ENCODE data around the gene PLD5.
"Not testable (repeated sequence)": the region's sequence is repeated elsewhere in the genome, so short reads cannot be mapped to it uniquely, and the experiment has no call there.

The PLD5 gene

DNA sequence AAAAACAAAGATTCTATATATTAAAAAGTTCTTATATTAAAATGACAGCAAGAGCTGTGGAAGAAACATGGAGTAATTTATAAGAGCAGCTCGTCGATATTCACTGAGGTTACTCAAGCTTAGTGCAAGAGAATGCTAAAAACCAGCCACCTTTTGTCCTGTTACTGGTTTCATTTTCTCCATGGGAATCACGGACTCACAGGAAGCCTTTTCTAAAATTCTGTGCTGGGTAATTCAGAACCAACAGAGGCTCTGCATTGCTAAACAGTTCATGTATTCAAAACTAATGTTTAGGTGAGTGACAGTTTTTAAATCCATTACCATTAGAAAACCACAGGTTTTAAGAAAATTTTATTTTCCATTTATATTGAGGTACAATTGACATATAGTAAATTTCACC, 377.8 kb downstream of the PLD5 start:
- DNase-seq (ENCODE audit: low read depth) = no peak

DNA sequence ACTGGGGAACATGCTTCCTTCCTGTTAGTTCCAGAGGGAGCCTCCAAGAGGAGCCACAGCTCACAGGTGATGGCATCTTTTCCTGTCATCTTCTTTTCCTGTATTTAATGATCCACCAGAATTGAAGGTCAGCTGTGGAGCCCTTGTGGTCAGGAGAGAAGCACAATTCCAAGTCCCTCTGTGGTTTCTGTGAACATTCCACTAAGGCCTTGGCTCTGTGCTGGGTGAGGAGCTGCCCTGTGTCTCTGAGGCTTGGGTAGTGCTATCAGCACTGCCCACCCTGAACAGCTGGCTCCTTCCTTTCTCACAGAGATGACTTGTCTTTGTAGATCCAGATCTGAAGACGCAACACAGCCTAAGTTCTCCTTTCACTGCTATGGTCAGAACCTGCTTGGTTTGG, 383.7 kb downstream of the PLD5 start:
- DNase-seq (ENCODE audit: low read depth) = no peak

DNA sequence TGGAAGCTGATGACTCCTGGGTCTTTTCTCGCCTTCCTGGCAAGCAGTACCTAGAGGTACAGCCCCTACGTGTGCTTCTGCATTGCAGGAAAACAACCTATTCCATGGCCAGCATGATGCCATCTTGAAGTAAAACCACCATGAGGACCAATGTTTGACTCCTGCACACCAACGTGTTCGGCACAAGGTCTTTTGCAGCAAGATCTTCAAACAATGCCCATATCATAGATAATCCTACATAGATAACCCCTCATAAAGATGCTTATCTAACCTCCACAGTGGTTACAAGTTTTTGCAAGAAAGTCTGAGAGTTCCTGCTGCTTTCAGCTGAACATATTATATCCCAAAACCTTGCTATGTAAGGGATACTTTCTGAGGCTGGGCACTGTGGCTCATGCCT, 384.5 kb downstream of the PLD5 start:
- no peak for DNase-seq (ENCODE audit: low read depth)

DNA sequence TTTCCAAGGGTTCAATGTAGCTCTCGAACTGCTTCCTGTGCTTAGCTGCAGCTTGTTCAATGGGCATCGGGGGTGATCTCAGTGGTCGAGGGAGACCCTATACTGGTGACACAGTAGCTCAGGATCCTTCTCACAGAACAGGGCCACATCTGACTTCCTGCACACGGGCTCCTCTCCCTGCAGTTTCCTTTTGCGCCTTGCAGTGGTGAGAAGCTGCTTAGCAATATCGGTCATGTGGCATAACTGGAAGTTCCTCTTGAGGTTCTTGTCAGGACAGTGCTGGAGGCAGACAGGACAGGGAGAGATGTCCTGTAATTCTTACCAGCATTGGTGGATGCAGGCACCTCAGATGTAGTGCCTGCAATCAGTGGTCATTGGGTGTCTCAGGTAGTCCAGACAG, 385.1 kb downstream of the PLD5 start:
- no peak for DNase-seq (ENCODE audit: low read depth)

DNA sequence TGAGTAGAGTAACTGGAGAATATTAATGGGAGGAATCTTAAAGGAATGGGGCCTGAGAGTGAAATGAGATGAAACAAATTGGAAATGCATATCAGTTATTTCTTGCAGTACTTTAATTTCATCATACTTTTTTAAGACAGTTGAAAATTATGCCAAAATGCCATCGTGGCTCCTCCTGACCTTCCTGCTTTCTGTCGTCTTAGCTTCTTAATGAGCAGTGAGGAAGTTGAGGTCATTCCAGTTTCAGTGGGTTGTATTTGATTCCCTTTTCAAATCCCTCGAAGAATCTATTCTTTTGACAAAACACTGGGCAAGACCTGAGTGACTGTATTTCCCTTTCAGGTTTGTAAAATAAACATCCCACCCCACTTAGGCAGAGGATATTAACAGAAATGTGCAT, 390.7 kb downstream of the PLD5 start:
- no peak for DNase-seq (ENCODE audit: low read depth)

DNA sequence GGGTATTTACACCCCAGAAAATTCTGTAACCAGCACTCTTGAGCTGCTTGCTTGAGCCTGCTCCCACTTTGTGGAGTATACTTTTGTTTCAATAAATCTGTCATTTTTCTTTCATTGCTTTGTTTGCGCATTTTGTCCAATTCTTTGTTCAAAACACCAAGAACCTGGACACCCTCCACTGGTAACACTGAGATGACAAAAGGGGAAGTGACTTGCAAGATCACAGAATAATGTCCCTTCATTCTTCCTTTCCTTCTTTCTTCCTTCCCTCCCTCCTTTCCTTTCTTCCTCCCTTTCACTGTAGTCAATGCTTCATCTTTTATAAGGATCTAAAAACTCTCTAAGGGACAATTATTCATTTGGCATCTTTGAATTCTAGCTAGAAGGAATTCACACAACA, 391.1 kb downstream of the PLD5 start:
- DNase-seq (ENCODE audit: low read depth) = no peak

DNA sequence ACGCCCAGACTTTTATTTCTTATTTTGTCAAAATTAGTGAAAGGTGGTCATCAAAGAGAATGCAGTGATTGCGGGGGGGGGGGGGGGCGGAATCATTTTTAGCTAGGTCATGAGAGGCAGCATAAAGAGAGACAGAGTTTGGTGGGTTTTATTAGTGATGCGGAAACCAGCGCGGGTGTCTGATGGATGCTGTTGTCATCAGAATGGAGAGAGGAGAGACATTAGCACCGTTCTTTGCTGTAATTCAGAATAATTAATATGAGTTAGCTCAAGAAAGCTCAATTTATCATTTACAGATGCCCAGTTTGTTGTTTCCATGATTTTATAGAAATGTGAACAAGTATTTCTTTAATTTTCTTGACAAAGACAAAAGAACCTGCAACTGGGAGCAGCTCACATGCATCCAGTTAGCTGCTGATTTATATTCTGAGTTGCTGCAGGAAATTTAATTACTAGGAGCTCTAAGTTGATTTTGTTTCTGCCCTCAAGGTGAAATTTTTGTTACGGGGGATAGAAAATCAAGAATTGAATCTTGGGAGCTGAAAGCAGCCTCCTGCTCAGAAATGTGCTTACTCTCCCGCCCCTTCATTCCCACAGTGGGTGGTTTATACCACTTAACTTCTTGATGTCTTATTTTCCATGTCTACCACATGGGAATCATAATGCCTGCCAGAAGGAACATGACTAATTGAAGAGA, 392.2 kb downstream of the PLD5 start:
- DNase-seq (ENCODE audit: low read depth) = no peak

DNA sequence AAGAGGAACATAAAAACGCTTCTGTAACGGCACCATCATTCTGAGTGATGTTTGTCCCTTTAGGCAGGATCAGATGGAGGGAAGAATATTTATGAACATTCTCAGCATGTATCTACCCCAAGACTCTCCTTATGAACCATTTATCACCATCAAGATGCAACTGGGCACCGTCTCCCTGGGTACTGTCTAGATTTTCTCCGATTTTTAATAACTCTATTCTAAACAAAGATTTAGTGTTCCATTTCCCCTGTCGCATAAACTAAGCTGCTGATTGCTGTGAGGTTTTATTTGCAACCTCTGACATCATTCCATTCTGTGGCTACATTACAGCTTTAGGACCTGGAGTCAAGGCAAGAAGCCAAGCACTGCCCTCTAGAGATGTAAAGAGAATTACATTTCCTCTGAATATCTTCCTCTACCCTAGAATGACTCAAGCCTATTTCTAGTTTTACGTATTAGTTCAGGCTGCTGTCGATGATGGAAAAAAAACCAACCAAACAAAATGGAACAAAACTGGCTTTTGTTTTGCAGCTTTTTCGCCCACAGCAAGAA, 395.5 kb downstream of the PLD5 start:
- no peak for DNase-seq (ENCODE audit: low read depth)

DNA sequence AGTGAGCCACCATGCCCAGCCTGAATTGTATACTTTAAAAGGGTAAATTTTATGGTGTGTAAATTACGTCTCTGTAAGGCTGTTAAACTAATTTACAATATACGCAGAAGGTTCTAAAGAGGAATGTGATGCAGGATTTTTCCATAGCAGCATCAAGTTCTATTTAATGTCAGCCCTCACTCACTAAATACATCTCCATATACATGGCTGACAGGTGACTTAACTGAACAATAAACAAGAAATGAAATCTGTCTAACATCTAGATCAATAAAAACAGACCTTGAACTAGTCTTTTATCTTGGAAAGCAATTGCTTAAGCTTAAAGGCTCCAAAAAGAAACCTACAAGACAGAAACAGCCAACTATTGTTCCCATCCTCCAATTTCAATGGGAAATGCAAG, 404.1 kb downstream of the PLD5 start:
- DNase-seq (ENCODE audit: low read depth) = no peak

DNA sequence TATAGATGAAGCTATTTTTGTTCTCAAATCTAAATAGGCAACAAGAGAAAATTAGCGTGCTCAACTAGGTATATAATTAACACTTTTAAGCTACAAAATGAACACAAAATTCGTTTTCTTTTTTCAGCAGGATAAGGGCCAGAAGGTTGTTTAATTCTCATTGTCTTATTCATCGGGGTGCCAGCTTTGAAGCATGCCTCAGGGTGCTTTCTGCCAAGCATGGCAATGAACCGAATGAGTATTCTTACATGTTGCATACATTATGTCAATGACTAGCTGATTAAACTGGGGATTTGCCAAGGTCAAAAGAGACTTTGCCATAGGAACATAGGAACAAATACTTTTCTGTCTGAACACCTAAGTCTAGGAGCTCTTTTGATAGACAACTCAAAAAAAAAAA, 423.6 kb downstream of the PLD5 start:
- no peak for DNase-seq (ENCODE audit: low read depth)

DNA sequence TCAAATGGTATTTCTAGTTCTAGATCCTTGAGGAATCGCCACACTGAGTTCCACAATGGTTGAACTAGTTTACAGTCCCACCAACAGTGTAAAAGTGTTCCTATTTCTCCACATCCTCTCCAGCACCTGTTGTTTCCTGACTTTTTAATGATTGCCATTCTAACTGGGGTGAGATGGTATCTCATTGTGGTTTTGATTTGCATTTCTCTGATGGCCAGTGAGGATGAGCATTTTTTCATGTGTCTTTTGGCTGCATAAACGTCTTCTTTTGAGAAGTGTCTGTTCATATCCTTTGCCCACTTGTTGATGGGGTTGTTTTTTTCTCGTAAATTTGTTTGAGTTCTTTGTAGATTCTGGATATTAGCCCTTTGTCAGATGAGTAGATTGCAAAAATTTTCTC, 427.2 kb downstream of the PLD5 start:
- not testable (repeated sequence) for DNase-seq (ENCODE audit: low read depth)

DNA sequence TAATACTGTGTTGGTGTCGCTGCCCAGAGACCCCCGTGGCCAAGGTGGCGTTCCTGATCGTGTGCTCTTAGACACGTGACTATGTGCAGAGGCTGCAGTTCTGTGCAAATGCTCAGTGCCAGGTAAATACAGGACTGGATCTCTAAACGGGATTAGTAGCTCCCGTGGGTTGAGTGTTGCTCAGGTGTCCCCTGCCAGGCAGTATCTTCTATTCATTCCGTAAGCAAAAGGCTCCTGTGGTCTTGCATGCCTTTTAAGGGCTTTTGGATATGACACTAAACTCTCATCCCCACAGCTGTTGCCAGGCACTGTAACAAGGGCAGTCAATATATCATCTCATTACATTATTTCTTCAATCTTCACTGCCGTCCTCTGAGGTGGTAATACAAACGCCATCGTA, 431.4 kb downstream of the PLD5 start:
- DNase-seq (ENCODE audit: low read depth) = no peak

DNA sequence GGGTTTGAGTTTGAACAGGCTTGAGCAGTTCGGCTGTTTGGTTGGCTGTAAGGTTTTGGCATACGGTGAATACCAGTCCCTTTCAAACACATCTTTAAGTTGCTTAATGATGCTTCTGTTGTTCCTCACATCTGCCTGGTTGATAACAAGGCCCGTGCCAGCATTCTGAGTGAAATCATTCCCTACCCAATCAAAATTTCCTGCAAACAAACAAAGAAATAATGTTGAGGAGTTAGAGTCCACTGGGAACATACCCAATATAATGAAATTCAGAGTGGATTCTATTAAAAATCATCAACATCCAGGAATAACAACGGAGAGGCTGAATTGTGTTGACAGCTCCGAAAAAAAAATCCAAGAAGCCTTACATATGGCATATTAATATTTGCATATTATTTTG, 434.6 kb downstream of the PLD5 start:
- no peak for DNase-seq (ENCODE audit: low read depth)

DNA sequence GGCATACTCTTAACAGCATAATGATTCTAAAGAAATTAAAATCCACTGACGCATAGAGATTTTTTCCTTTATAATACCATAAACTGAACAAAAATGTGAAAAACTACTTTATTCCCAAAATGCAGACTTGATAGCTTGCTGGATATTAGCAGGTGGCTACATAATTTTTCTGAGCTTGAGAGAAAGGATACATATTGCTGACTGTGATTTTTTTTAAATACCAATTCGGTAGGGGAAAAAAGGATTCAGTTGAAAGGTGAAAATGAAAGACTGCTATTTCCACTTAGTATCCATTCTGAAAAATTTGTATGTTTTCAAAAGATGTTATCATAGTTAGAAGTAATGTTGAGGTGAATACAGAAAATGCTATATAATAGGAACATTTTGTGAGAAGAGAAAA, 435.6 kb downstream of the PLD5 start:
- no peak for DNase-seq (ENCODE audit: low read depth)

DNA sequence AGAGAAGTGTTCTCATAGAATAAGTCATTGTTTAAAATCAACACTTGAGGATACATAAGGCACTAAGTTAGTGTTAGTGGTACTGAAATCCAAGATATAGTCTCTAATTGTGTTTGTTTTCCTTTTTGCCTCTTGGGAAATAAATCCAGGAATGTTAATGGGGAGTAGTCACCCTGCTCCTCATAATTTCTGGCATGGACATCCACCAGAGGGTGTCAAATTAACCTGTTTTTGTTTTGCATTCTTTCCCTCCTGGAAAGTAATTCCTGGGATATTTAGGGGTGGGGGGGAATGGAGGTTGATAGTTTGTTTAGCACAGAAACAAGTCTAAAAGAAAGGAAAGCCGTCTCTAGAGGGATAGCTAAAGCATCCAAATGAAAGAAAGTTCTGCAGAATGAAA, 437.8 kb downstream of the PLD5 start:
- no peak for DNase-seq (ENCODE audit: low read depth)

DNA sequence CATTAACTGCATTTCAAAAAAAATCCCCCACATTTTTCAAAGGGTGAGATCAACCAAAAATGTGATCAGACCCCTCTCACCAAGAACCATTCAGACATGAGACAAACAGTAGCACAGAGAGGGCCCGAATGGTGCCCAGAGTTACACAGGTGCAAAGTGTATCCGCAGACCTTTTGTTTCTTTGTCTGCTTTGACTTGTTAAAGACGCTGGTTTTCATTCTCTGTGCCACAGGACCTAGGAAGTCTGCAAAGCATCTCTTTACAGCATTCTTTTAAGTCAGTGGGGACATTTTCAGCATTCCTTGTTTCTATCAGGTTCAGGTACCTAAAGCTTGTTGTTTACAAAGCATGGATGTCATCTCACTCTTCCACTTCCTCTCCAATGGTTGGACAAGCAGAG, 438.4 kb downstream of the PLD5 start:
- no peak for DNase-seq (ENCODE audit: low read depth)

DNA sequence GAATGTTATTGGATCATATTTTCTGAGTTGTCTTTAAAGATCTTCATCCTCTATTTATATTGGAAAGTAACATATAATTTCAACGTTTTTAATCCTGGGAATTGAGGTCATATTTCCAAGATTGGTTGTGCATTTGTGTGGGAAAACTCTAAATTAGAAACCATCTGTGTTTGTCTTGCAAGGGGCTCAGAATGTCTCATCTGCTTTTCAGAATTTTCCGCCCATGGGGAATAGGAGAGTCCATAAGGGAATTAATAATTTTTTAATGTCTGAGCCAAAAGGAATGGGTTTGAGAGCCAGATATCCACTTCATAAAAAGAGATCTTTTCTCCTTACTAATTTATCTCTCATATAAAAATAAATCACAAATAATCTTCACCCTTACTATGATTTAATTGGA, 440.8 kb downstream of the PLD5 start:
- DNase-seq (ENCODE audit: low read depth) = no peak

DNA sequence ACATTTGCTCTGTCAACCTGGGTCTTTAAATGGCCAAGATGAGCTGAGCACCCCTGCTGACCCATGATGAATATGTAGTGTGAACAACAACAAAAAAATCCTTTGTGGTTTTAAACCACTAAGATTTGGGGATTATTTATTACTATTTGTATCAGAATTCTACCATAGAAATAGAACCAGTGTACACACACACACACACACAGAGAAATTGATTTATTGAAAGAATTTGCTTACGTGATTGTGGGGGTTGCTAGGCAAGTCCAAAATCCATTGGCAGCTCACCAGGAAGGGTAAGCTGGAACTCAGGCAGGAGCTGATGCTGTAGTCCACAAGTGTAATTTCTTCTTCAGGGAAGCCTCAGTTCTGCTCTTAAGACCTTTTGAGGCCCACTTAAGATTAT, 443.1 kb downstream of the PLD5 start:
- no peak for DNase-seq (ENCODE audit: low read depth)

DNA sequence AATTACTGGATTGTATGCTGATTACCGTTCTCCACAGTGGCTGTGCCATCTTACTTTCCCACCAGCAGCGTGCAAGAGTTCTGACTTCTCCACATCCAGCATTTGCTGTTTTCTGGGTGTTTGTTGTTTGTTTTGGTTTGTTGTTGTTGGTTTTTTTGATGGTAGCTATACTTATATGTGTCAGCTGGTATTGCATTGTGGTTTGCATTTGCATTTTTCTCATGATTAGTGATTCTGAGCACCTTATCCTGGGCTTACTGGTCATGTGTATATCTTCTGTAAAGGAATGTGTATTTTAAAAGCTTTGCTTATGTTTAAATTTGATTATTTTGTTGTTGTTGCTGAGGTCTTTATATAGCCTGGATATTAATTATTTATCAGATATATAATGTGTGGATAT, 458.7 kb downstream of the PLD5 start:
- no peak for DNase-seq (ENCODE audit: low read depth)

DNA sequence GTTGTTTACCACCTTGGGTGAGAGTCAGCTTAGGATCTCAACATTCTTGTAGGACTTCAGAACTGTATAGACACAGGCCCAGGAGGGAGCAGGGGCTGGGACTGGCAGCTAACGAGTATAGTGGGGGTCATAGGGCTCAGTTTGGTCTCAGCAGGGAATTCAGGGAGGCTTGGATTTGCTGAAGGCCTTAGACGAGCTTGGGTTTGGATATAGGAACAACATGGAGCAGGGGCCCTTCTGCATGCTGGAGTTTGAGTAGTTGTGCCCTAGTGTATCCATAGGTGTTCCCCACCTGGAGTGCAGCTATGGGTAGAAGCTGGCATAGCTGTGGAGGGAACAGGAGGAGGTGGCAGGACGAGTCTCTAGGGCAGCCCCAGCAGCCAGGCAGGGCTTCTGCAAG, 462.2 kb downstream of the PLD5 start:
- no peak for DNase-seq (ENCODE audit: low read depth)

DNA sequence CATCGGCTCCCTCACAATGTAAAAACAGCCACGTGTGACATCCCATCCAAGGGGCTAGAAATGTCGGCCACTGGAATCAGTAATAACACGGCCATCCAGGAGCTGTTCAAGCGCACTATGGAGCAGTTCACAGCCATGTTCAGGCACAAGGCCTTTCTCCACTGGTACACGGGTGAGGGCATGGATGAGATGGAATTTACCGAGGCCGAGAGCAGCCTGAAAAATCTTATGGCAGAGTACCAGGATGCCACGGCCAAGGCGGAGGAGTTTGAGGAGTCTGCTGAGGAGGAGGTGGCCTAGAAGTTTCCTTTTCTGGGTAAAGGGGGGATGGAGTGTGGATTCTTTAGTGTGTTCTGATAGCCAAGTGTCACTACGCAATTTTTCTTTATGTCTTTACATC, 464.5 kb downstream of the PLD5 start:
- no peak for DNase-seq (ENCODE audit: low read depth)

DNA sequence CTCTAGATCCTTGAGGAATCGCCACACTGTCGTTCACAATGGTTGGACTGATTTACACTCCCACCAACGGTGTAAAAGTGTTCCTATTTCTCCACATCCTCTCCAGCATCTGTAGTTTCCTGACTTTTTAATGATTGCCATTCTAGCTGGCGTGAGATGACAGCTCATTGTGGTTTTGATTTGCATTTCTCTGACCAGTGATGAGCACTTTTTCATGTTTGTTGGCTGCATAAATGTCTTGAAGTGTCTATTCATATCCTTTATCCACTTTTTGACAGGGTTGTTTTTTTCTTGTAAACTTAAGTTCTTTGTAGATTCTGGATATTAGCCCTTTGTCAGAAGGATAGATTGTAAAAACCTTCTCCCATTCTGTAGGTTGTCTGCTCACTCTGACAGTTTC, 465.9 kb downstream of the PLD5 start:
- not testable (repeated sequence) for DNase-seq (ENCODE audit: low read depth)

DNA sequence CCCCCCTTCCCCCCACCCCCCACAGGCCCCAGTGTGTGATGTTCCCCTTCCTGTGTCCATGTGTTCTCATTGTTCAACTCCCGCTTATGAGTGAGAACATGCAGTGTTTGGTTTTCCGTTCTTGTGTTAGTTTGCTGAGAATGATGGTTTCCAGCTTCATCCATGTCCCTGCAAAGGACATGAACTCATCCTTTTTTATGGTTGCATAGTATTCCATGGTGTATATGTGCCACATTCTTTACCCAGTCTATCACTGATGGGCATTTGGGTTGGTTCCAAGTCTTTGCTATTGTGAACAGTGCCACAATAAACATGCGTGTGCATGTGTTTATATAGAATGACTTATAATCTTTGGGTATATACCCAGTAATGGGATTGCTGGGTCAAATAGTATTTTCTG, 466.3 kb downstream of the PLD5 start:
- DNase-seq (ENCODE audit: low read depth) = not testable (repeated sequence)

DNA sequence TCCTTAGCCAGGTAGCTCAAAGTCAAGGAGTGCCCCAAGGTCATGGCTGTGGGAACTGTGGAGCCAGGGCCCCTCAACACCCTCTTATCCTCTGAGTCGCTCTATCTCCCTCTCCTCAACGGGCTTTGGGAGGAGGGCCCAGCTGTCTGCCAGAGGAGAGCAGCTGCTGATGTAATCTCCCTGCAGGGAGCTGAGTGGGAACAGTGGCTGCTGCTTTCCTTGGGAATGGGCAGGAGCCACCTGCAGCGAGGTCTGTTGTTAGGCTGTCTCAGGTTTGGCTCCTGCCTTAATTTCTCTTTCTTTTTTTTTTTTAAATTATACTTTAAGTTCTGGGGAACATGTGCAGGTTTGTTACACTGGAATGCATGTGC, 466.8 kb downstream of the PLD5 start:
- DNase-seq (ENCODE audit: low read depth) = no peak

All from stimulated activated CD8-positive, alpha-beta memory T cell treated with anti-CD3 and anti-CD28 coated beads, Interleukin-7, amount 100 ng/mL, for 24 hours (primary cell).